ENCODE data around the gene FITM1. TPM values are rescaled to one million over a fixed set of nuclear protein-coding genes. Genes with fewer than 3 reads are reported as not detected.
A peak's percentile ranks its signal among the peaks of the same experiment; 100 is the strongest.

Gene FITM1
- total RNA-seq, 1 experiment from 2014 or later: 0.46 TPM

DNA sequence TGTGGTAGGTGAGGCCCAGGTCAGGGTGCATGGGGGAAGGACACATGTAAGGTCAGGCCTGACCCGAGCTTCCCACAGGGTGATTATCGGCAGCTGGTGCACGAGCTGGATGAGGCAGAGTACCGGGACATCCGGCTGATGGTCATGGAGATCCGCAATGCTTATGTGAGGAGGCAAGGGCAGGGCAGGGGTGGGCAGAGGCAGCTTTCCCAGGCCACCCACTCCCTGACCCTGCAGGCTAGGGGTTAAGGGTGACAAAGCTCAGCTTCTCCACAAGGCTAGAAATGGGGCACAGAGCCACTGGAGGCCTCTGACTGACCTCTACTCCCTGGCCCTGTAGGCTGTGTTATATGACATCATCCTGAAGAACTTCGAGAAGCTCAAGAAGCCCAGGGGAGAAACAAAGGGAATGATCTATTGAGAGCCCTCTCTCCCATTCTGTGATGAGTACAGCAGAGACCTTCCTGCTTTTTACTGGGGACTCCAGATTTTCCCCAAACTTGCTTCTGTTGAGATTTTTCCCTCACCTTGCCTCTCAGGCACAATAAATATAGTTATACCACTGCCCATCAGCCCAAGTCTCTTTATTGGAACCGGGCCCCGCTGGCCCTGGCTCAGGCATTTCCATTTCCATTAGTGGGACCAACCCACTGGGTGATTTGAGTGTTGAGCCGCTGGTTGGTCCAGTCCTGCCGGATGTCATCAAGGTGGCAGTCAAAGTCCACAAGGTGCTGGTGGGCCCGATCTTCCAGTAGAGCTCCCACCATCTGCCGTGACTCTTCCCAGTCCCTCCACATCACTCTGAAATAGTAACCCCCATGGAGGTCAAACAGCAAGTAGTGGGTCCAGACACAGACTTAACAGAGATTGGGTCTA lies 8.2 kb downstream of the FITM1 start:
- DNase-seq (ENCODE audit: low read depth, low spot score): no peak
- TF ChIP-seq, protein P1, sequence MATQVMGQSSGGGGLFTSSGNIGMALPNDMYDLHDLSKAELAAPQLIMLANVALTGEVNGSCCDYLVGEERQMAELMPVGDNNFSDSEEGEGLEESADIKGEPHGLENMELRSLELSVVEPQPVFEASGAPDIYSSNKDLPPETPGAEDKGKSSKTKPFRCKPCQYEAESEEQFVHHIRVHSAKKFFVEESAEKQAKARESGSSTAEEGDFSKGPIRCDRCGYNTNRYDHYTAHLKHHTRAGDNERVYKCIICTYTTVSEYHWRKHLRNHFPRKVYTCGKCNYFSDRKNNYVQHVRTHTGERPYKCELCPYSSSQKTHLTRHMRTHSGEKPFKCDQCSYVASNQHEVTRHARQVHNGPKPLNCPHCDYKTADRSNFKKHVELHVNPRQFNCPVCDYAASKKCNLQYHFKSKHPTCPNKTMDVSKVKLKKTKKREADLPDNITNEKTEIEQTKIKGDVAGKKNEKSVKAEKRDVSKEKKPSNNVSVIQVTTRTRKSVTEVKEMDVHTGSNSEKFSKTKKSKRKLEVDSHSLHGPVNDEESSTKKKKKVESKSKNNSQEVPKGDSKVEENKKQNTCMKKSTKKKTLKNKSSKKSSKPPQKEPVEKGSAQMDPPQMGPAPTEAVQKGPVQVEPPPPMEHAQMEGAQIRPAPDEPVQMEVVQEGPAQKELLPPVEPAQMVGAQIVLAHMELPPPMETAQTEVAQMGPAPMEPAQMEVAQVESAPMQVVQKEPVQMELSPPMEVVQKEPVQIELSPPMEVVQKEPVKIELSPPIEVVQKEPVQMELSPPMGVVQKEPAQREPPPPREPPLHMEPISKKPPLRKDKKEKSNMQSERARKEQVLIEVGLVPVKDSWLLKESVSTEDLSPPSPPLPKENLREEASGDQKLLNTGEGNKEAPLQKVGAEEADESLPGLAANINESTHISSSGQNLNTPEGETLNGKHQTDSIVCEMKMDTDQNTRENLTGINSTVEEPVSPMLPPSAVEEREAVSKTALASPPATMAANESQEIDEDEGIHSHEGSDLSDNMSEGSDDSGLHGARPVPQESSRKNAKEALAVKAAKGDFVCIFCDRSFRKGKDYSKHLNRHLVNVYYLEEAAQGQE (IDR thresholded peaks at IDR 0.05; ENCODE audit: insufficient read depth in 1 of 2, low read depth in 2 of 2, low read length in 1 of 2): no peak
- TF ChIP-seq SIN3A (IDR thresholded peaks at IDR 0.05; ENCODE audit: borderline replicate concordance, insufficient read depth, low read depth, low read length) (no peak), TCF7L2 (IDR thresholded peaks at IDR 0.05; ENCODE audit: low read depth, low read length) (no peak), POLR2AphosphoS5 (IDR thresholded peaks at IDR 0.05; ENCODE audit: low read depth, low read length) (no peak)
- TF ChIP-seq, protein P2, sequence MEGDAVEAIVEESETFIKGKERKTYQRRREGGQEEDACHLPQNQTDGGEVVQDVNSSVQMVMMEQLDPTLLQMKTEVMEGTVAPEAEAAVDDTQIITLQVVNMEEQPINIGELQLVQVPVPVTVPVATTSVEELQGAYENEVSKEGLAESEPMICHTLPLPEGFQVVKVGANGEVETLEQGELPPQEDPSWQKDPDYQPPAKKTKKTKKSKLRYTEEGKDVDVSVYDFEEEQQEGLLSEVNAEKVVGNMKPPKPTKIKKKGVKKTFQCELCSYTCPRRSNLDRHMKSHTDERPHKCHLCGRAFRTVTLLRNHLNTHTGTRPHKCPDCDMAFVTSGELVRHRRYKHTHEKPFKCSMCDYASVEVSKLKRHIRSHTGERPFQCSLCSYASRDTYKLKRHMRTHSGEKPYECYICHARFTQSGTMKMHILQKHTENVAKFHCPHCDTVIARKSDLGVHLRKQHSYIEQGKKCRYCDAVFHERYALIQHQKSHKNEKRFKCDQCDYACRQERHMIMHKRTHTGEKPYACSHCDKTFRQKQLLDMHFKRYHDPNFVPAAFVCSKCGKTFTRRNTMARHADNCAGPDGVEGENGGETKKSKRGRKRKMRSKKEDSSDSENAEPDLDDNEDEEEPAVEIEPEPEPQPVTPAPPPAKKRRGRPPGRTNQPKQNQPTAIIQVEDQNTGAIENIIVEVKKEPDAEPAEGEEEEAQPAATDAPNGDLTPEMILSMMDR (IDR thresholded peaks at IDR 0.05): no peak
- in situ Hi-C loops (cut with HindIII; ENCODE audit: low pct_unique_long_range_greater_than_20kb, low sequenced_read_pairs): no loop called here
- ChIA-PET POLR2A (interaction anchor here (0.5 kb wide), 1 partner anchor 298 kb away, joined by 3 read pairs; no protein-coding TSS in a partner anchor), CTCF (no interaction called here)
- Histone ChIP-seq H3K27me3 (ENCODE audit: control insufficient read depth, insufficient read depth, low read length) (no peaks in the 10 kb centered on the region), H3K4me3 (ENCODE audit: low read depth in 2 of 2, low read length in 2 of 2) (no peak overlapping the region), H3K4me1 (ENCODE audit: control insufficient read depth, insufficient read depth, low read length) (peaks cover 30% of the 10 kb centered on the region), H3K36me3 (ENCODE audit: control insufficient read depth, insufficient read depth, low read length) (no peaks in the 10 kb centered on the region; the same call in 1 of the 2 replicates), H3K27ac (ENCODE audit: low read length) (peak overlapping the region; percentile 62), H3K9me3 (ENCODE audit: control insufficient read depth, insufficient read depth, low read depth, low read length) (no peaks in the 10 kb centered on the region)
- BruUV-seq (replicated peaks): TSS peak; percentile 97
- ATAC-seq: no peak
- intact Hi-C loops (cut with micrococcal nuclease; ENCODE audit: unreplicated experiment): no loop called here

DNA sequence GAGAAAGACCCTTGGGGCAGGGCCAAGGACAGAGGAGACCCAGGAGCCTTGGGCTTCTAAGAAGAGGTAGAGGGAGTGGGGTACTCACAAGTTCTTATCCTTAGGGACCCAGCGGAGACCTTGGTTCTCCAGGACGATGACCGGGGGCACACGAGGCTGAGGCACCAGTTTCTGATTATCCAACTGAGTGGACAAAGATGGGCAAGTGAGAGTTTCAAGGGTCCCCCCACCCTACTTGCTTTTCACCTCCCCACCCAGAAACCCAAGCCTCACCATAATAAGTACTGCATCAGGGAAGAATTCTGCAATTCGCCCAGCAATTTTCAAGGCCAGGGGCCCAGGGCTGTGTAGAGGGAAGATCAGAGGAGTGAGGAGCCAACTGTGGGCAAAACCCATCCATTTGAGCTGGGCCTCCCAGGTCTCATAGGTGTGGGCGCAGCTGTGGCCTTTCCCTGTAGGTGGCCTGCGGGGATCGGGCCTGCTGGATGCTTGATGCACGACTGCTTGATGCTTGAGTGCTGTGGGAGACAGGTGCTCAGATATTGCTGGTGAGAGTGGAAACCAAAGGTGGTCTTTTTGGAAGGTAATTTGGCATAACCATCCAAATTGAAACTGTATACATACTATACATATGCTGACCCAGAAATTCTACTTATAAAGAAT lies 8.9 kb downstream of the FITM1 start:
- Histone ChIP-seq H3K36me3 (ENCODE audit: control insufficient read depth, insufficient read depth, low read length) (no peaks in the 10 kb centered on the region; the same call in 1 of the 2 replicates), H3K27ac (ENCODE audit: low read length) (peak overlapping the region; percentile 62), H3K9me3 (ENCODE audit: control insufficient read depth, insufficient read depth, low read depth, low read length) (no peaks in the 10 kb centered on the region), H3K4me1 (ENCODE audit: control insufficient read depth, insufficient read depth, low read length) (peaks cover 30% of the 10 kb centered on the region), H3K27me3 (ENCODE audit: control insufficient read depth, insufficient read depth, low read length) (no peaks in the 10 kb centered on the region), H3K4me3 (ENCODE audit: low read depth in 2 of 2, low read length in 2 of 2) (peak overlapping the region; percentile 81 to 92)
- CTCF ChIA-PET: no interaction called here
- BruUV-seq (replicated peaks): no TSS peak
- TF ChIP-seq SIN3A (IDR thresholded peaks at IDR 0.05; ENCODE audit: borderline replicate concordance, insufficient read depth, low read depth, low read length) (no peak), POLR2AphosphoS5 (IDR thresholded peaks at IDR 0.05; ENCODE audit: low read depth, low read length) (no peak), TCF7L2 (IDR thresholded peaks at IDR 0.05; ENCODE audit: low read depth, low read length) (no peak)
- TF ChIP-seq, protein P2 (IDR thresholded peaks at IDR 0.05): no peak
- TF ChIP-seq, protein P1 (IDR thresholded peaks at IDR 0.05; ENCODE audit: insufficient read depth in 1 of 2, low read depth in 2 of 2, low read length in 1 of 2): no peak
- in situ Hi-C loops (cut with HindIII; ENCODE audit: low pct_unique_long_range_greater_than_20kb, low sequenced_read_pairs) (no loop called here), intact Hi-C loops (cut with micrococcal nuclease; ENCODE audit: unreplicated experiment) (no loop called here)
- POLR2A ChIA-PET: no interaction called here
- no peak for ATAC-seq
- DNase-seq (ENCODE audit: low read depth, low spot score): no peak

Data from Panc1 (cell line).